HL-60 (cell line): ENCODE data around the gene PDXK.

Experiments used
- POLR2AphosphoS5 ChIP-seq: IDR thresholded peaks from 2 replicates; pipeline ENCODE4 v1.6.1; 2012; ENCODE audit warnings: low read depth
- SPI1 ChIP-seq: IDR thresholded peaks from 2 replicates; pipeline ENCODE4 v1.6.1; 2012; ENCODE audit warnings: low read depth, mild to moderate bottlenecking, borderline replicate concordance
- TF ChIP-seq, protein P1 (sequence below): IDR thresholded peaks from one replicate; pipeline ENCODE4 v1.5.1; 2011; ENCODE audit warnings: low read length, control low read depth, inconsistent platforms; ENCODE audit not compliant: insufficient read depth

DNA sequence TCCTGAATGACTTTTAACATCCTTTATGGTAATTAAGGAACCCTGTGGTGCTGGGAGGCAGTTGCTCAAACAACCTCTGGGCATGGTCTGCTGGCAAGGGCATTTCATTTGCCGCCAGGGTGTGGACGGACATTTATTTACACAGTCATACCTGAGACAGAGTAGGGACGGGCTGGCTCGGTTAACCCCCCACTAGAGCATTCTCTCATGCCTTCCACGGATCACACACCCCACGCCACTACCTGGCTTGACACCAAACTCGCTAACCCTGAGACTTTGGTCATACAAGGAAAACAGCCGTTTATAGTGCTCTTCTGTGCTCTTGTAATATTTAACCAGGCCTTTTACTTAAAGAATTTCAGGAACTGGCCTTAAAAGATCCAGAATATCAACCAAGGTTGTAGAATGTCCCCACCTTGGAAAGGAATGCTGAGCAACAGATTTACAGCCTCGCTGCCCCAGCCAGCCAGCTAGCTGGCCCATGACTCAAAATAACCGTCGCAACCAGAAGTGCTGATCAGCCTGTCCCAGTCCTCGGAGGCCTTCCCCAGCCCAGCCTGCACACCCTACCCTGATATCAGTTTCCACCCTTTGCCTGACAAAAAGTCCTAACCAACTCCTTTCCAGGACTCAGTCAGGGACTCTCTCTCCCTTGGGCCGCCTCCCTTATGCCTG lies 6.5 kb upstream of the PDXK start:
- no peak for TF ChIP-seq SPI1
- TF ChIP-seq, protein P1, sequence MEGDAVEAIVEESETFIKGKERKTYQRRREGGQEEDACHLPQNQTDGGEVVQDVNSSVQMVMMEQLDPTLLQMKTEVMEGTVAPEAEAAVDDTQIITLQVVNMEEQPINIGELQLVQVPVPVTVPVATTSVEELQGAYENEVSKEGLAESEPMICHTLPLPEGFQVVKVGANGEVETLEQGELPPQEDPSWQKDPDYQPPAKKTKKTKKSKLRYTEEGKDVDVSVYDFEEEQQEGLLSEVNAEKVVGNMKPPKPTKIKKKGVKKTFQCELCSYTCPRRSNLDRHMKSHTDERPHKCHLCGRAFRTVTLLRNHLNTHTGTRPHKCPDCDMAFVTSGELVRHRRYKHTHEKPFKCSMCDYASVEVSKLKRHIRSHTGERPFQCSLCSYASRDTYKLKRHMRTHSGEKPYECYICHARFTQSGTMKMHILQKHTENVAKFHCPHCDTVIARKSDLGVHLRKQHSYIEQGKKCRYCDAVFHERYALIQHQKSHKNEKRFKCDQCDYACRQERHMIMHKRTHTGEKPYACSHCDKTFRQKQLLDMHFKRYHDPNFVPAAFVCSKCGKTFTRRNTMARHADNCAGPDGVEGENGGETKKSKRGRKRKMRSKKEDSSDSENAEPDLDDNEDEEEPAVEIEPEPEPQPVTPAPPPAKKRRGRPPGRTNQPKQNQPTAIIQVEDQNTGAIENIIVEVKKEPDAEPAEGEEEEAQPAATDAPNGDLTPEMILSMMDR = no peak
- no peak for TF ChIP-seq POLR2AphosphoS5
